Activated CD8-positive, alpha-beta T cell treated with anti-CD3 and anti-CD28 coated beads for 36 hours (primary cell): ENCODE results near the gene HSPA9. TPM values are rescaled to one million over a fixed set of nuclear protein-coding genes. Genes with fewer than 3 reads are reported as not detected.
A peak's percentile ranks its signal among the peaks of the same experiment; 100 is the strongest.

Experiments used
- ATAC-seq: fragments of 200-7000 bp; cut with Tn5 transposase; one replicate; pipeline ENCODE4 v1.10.0; 2021; ENCODE audit warnings: mild to moderate bottlenecking, moderate library complexity
- CTCF ChIA-PET: fragments of 350-600 bp; sonication (Branson Sonifier 250); formaldehyde crosslinking; loops from one replicate; lab custom pipeline; 2021; ENCODE audit warnings: antibody characterized with exemption; lab: Charles Lee
- POLR2A ChIA-PET: fragments of 350-600 bp; sonication (Branson Sonifier 250); formaldehyde crosslinking; loops from one replicate; lab custom pipeline; 2021; ENCODE audit warnings: antibody characterized with exemption; lab: Charles Lee
- DNase-seq: peaks from one replicate; pipeline ENCODE4 v3.0.0-alpha.2; 2020
- H3K27ac Mint-ChIP-seq: one replicate; pipeline ENCODE4 v1.8.0; 2021; ENCODE audit warnings: mild to moderate bottlenecking, mixed read lengths
- H3K27me3 Mint-ChIP-seq: one replicate; pipeline ENCODE4 v1.8.0; 2021; ENCODE audit warnings: mixed read lengths
- H3K36me3 Mint-ChIP-seq: one replicate; pipeline ENCODE4 v1.8.0; 2021; ENCODE audit warnings: low read depth, mixed read lengths
- H3K4me1 Mint-ChIP-seq: one replicate; pipeline ENCODE4 v1.8.0; 2021; ENCODE audit warnings: low read depth, mixed read lengths
- H3K4me3 Mint-ChIP-seq: one replicate; pipeline ENCODE4 v1.8.0; 2021; ENCODE audit warnings: mild to moderate bottlenecking, moderate library complexity, mixed read lengths
- H3K9me3 Mint-ChIP-seq: one replicate; pipeline ENCODE4 v1.8.0; 2021; ENCODE audit warnings: mixed read lengths
- intact Hi-C: fragments of 100-400 bp; cut with micrococcal nuclease; formaldehyde crosslinking; loops from one replicate; pipeline ENCODE4 v1.10.0; 2022
- total RNA-seq, 2 experiments: library from RNA; stranded (reverse); gene quantifications; one replicate each; pipeline ENCODE4 v1.2.3, GENCODE V29; 2021
- TF ChIP-seq, protein P1 (sequence below): fragments of 200-600 bp; IDR thresholded peaks from one replicate; pipeline ENCODE4 v1.8.0; 2022; ENCODE audit warnings: antibody characterized with exemption, mild to moderate bottlenecking

Gene HSPA9
- total RNA-seq, 2 experiments from 2014 or later = 426 to 442 TPM

GRCh38 chr5:138560971-138561370, 14.2 kb downstream of the HSPA9 start:
- Mint-ChIP-seq H3K9me3 (no peaks in the 10 kb centered on the region), H3K4me3 (no peak overlapping the region), H3K4me1 (peaks cover 45% of the 10 kb centered on the region), H3K27ac (peak overlapping the region; percentile 28), H3K36me3 (peaks cover 80% of the 10 kb centered on the region), H3K27me3 (no peaks in the 10 kb centered on the region)
- no peak for DNase-seq
- CTCF ChIA-PET = no interaction called here
- POLR2A ChIA-PET = interaction anchor here (1.5 kb wide), 1 partner anchor 14 kb away, joined by 3 read pairs; the partner anchor contains the start of gene HSPA9
- intact Hi-C loops = no loop called here
- ATAC-seq = no peak
- TF ChIP-seq, protein P1, sequence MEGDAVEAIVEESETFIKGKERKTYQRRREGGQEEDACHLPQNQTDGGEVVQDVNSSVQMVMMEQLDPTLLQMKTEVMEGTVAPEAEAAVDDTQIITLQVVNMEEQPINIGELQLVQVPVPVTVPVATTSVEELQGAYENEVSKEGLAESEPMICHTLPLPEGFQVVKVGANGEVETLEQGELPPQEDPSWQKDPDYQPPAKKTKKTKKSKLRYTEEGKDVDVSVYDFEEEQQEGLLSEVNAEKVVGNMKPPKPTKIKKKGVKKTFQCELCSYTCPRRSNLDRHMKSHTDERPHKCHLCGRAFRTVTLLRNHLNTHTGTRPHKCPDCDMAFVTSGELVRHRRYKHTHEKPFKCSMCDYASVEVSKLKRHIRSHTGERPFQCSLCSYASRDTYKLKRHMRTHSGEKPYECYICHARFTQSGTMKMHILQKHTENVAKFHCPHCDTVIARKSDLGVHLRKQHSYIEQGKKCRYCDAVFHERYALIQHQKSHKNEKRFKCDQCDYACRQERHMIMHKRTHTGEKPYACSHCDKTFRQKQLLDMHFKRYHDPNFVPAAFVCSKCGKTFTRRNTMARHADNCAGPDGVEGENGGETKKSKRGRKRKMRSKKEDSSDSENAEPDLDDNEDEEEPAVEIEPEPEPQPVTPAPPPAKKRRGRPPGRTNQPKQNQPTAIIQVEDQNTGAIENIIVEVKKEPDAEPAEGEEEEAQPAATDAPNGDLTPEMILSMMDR = no peak

GRCh38 chr5:138559937-138560336, 15.3 kb downstream of the HSPA9 start:
- DNase-seq (no peak), ATAC-seq (no peak)
- Mint-ChIP-seq H3K4me3 (no peak overlapping the region), H3K27me3 (no peaks in the 10 kb centered on the region), H3K9me3 (no peaks in the 10 kb centered on the region), H3K4me1 (peaks cover 38% of the 10 kb centered on the region), H3K36me3 (peaks cover 80% of the 10 kb centered on the region), H3K27ac (peak overlapping the region; percentile 75)
- CTCF ChIA-PET = interaction anchor here (0.6 to 1.7 kb wide), 2 partner anchors 11 to 13 kb away, joined by 3 to 7 read pairs; no protein-coding TSS in a partner anchor
- intact Hi-C loops = no loop called here
- TF ChIP-seq, protein P1 = no peak
- POLR2A ChIA-PET = interaction anchor here (0.7 to 3.7 kb wide), 5 partner anchors 9 to 17 kb away, joined by 3 to 16 read pairs (median 6); partner anchors contain the start of gene ETF1

DNA sequence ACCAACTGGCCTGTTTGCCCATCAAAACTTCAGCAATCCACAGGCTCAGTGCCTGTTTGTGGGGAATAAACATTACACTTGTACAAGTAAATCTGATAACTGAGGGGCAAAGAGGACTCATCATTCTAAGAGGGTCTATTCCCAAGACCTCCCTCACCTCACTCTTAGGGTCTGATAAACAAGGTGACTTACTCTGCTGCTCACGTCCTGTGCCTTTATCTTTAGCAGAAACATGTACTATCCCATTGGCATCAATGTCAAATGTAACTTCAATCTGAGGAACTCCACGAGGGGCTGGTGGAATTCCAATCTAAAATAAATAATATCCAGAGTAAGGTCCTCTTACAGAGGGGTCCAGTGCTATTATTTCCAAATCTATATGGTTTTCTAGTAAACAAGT, 17.5 kb downstream of the HSPA9 start:
- DNase-seq = no peak
- no peak overlapping the region for H3K4me3 Mint-ChIP-seq
- no peaks in the 10 kb centered on the region for H3K9me3 Mint-ChIP-seq
- H3K27ac Mint-ChIP-seq = peak overlapping the region; percentile 11
- intact Hi-C loops = no loop called here
- H3K27me3 Mint-ChIP-seq = no peaks in the 10 kb centered on the region
- ChIA-PET POLR2A (interaction anchor here (0.6 to 7.8 kb wide), 4 partner anchors 9 to 15 kb away, joined by 3 to 65 read pairs (median 10); partner anchors contain the start of gene ETF1), CTCF (no interaction called here)
- H3K36me3 Mint-ChIP-seq = peaks cover 82% of the 10 kb centered on the region
- peaks cover 22% of the 10 kb centered on the region for H3K4me1 Mint-ChIP-seq
- ATAC-seq = no peak
- TF ChIP-seq, protein P1 = no peak

- Mint-ChIP-seq H3K4me1 (peaks cover 5% of the 10 kb centered on the region), H3K9me3 (no peaks in the 10 kb centered on the region), H3K36me3 (peaks cover 61% of the 10 kb centered on the region), H3K4me3 (no peak overlapping the region), H3K27me3 (no peaks in the 10 kb centered on the region), H3K27ac (no peak overlapping the region)
- DNase-seq (no peak), ATAC-seq (no peak)
- intact Hi-C loops = no loop called here
- ChIA-PET POLR2A (interaction anchor here (1.7 to 7.8 kb wide), 4 partner anchors 8 to 20 kb away, joined by 6 to 65 read pairs (median 24); partner anchors contain the start of genes ETF1 and HSPA9), CTCF (interaction anchor here (3.9 kb wide), 1 partner anchor 13 kb away, joined by 20 read pairs; no protein-coding TSS in a partner anchor)
- TF ChIP-seq, protein P1 = no peak
These were observed 21.1 kb downstream of the HSPA9 start for GRCh38 chr5:138554143-138554542.

DNA sequence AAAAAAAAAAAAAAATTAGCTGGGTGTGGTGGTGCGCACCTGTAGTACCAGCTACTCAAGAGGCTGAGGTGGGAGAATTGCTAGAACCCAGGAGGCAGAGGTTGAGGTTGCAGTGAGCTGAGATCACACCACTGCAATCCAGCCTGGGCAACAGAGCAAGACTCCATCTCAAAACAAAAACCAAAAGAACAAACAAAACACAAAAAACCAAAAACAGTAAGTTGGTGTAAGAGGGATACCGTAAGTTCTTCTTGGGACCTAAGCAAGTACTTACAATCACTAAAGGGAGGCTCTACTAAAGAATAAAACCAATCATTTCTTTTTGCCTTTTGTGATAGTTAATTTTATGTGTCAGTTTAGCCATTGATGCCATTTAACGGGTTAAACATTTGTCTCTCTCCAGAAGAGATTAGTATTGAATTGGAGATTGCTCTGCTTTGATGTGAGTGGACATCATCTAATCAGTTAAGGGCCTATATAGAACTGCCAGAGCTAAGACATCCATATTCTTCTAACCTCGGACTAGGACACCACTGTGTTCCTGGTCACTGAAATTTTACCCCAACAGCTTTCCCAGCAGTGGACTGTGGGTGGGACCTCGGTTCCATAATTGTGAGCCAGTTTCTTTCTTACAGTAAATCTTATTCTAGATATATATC, 21.6 kb downstream of the HSPA9 start:
- Mint-ChIP-seq H3K27ac (no peak overlapping the region), H3K36me3 (peaks cover 55% of the 10 kb centered on the region), H3K4me1 (peaks cover 5% of the 10 kb centered on the region), H3K9me3 (no peaks in the 10 kb centered on the region), H3K27me3 (no peaks in the 10 kb centered on the region), H3K4me3 (no peak overlapping the region)
- DNase-seq (no peak), ATAC-seq (no peak)
- CTCF ChIA-PET = interaction anchor here (0.9 to 3.9 kb wide), 2 partner anchors 13 to 21 kb away, joined by 3 to 20 read pairs; no protein-coding TSS in a partner anchor
- POLR2A ChIA-PET = interaction anchor here (0.8 to 7.8 kb wide), 4 partner anchors 10 to 21 kb away, joined by 6 to 65 read pairs (median 24); partner anchors contain the start of genes ETF1 and HSPA9
- intact Hi-C loops = no loop called here
- TF ChIP-seq, protein P1 = no peak
